GM13977 (cell line): Measurements from ENCODE around the gene GULP1.

Source experiments
- DNase-seq: peaks from one replicate; pipeline ENCODE4 v3.0.0; 2012; ENCODE audit warnings: low spot score
- CTCF ChIP-seq: IDR thresholded peaks from 2 replicates; pipeline ENCODE4 v1.5.1; 2012; ENCODE audit warnings: mild to moderate bottlenecking, control low read depth; ENCODE audit not compliant: insufficient read depth; ENCODE audit errors: extremely low read depth, missing control alignments
- in situ Hi-C: fragments of 300-500 bp; cut with MboI; formaldehyde crosslinking; loops from one replicate; pipeline ENCODE4 v1.12.0; 2022; ENCODE audit warnings: low sequenced_read_pairs, low pct_unique_long_range_greater_than_20kb, mixed read lengths, inconsistent platforms; ENCODE audit not compliant: unreplicated experiment

Gene GULP1

GRCh38 chr2:188561473-188561979 is 269.9 kb downstream of the GULP1 start:
- DNase-seq, result no peak
- in situ Hi-C loops, result no loop called here
- TF ChIP-seq CTCF, result no peak

GRCh38 chr2:188569431-188570165 is 277.9 kb downstream of the GULP1 start:
- in situ Hi-C loops, result no loop called here
- no peak for DNase-seq
- no peak for TF ChIP-seq CTCF

GRCh38 chr2:188570370-188570769 is 278.7 kb downstream of the GULP1 start:
- DNase-seq, result no peak
- in situ Hi-C loops, result no loop called here
- no peak for TF ChIP-seq CTCF

DNA sequence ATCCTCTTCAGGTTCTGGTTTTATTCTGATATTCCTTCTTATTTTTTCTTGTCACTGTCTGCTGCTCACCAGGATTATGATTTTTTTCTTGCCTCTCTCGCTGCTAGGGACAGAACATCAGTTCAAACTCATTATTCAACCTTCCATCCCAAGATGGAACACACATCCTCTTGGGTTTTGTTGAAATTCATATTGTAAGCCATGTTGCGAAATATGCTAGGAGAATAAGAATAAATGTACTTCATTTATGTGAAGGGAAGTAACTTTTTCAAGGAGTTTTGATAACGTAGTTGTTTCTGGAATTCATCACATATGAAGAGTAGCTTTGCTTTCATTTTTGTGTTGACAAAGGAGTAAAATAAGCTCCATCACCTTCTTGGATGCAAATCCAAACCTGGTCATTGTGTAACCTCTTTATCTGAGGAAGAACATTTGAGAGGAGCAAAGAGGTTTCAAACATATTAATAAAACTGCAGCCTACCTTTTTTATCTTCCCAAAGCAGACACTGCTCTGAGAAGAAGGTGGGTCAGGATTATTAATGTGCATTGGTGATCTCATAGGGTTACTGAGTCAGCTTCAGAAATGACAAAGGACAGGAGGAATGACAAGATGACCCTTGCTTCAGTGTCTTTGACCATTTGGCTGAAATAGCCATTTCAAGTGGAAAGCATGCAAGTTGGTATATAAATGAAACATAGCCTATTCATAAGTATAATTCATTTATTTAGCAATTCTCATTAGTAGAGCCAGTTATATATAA is 280.0 kb downstream of the GULP1 start:
- TF ChIP-seq CTCF, result no peak
- DNase-seq, result no peak
- in situ Hi-C loops, result no loop called here

GRCh38 chr2:188572592-188572991 is 280.9 kb downstream of the GULP1 start:
- in situ Hi-C loops, result no loop called here
- DNase-seq, result no peak
- TF ChIP-seq CTCF, result no peak

DNA sequence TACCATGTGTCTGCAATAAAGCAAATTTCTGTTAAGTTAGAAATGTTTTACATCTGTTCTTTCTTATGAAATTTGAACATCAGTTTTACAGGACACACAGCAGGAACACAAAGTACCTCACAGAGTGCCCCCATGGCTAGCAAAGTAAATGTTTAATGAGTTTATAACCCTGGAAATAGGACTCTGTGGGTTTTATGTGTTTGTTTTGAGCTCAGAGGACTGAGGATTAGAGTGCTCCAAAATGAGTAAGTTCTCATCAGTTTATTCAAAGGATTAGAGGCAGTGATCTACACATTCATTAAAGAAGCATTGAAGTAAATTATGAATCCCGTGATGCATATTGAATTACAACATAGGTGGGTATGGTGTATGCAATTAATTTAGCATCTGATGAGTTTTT is 281.8 kb downstream of the GULP1 start:
- in situ Hi-C loops, result no loop called here
- no peak for TF ChIP-seq CTCF
- no peak for DNase-seq
